ENCODE measurements around the gene SEMA4C.

Gene SEMA4C

DNA sequence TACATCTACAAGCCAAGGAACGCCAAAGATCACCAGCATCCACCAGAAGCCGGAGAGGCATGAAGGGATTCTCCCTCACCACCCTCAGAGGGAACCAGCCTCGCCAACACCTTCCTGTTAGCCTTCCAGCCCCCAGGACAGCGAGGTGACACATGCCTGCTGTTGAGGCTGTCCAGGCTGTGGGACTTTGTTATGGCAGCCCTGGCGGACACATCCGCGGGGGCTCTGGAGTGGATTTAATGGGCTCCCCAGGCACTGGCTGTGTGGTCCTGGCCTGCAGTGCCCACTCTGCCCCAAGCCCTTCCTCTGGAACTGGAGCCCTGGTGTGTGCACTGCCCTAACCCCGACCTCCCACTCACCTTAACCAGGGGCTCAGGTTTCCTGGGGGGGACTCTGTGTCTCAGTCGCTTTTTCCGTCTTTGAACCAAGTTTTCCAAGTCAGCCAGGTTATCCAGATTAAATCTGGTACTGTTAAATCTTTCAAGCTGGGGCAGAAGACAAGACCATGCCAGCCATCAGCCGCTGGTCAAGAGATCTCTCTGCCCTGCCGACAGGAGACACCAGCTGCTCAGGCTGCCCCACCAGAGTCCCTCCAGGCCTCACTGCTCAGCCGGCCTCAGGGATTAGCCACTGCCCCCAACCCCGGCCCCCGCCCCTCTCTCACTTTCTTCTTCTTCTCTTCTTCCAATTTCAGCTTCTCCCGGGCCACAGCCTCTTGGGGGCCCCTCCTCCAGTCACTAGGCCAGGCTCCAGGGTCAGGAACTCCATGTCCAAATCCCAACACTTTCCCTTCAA lies 28.0 kb downstream of the SEMA4C start:
- DNase-seq: no peak

DNA sequence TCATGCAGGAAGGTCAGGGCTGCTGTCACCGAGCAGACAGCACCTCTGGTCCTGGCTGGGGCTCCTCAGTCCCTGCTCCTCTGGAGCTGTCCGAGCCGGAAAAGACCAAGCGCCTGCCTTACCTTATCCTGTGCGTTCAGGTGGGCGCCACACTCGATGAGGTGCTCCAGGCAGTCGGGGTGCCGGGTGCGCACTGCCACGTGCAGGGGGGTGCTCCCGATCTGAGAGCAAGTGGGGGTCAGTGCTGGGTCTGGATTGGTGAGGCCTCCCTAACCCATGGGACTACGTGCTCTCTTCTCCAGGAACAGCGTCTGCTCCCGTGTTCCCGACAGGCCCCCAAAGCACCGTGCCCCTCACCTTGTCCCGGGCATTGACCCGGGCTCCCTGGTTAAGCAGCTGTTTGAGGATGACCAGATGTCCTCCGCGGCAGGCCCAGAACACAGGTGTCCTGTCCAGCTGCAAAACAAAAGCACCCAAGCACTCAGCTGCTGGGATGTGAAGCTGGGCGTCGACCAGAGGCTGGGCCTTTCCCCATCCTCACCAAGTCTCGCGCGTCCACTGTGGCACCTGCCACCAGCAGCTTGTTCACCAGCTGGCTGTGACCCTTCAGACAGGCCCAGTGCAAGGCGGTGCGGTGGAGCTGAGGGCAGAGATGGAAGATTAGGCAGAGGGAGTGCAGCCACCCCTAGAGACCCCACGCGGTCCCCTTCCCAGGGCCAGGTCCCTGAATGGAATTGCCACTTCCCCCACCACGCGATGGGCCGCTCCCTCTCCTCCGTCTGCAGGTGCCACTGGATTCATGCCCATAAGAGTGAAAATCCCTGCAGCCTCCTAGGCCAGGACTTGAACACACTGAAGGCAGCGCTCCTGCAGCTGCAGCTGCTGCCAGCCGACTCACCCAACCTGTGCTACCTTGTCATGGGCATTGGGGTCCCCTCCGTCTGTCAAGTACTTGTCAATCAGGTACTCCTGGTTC lies 29.7 kb downstream of the SEMA4C start:
- DNase-seq: no peak

DNA sequence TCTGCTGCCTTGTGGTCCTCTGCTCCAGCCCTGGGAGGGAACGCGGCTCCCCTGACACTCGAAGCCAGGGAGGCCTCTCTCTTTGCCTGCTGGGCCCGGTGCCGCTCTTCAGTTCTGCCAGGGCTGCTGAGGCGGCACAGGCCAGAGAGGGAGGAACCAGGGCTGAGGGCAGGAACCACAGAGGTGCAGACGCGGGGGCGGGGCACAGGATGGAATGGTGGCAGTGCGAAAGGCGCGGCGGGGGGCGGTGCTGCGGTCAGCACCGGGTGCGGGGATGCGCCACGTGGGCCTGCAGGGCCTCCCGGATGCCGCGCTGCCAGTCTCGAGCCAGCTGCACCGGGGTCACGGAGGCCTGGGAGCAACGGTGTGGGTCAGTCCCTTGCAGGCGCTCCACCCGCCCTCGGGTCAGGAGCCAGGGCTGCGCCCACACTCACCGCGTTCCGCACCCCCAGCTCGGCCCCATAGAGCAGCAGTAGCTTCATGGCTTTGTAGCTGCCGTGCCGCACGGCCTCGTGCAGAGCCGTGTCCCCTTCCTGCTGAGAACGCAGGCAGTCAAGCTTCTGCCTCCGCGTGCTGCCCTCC lies 30.5 kb downstream of the SEMA4C start:
- DNase-seq: peak; percentile 84

DNA sequence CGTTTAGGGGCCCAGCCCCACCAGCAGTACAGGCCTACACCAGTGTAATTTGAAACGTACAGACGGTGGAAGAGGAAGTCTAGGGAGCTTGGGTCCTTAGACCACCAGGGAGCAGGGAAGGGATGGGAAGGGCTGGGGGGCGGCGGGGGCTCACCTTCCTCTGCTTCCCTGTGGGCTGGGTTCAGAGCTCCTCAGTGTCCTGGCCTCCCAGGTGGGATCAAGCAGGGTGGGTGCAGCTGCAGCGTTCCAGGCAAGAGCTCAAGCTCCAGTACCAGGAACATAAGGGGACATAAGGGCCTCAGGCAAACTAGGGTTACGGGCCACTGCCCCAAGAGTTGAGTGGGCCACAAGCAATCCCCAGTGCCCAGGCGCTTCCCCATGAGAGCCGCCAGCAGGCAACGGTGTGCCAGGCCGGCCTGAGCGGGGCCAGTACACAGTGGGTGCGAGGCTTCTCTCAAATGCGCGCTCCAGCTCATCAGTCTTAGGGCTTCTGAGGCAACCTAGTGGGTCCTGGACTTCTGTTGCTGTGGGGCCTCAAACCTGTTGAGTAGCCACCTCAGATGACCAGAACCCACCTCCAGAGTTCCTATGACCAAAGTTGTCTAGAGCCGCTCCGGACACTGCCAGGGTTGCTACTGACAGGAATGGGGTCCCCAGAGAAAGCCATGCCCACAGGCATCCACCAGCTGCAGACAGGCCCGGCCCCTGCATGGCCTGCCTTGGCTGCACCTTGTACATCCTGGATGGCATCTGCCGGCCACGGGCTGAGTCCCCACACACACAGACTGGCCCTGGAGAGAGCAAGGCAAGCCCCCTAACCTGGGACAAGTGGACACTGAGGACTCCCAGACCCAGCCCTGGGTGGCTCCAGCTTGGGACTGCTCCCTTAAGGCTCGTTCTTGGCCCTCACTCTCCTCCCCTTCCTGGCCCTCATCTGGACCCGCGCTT lies 31.3 kb downstream of the SEMA4C start:
- no peak for DNase-seq

DNA sequence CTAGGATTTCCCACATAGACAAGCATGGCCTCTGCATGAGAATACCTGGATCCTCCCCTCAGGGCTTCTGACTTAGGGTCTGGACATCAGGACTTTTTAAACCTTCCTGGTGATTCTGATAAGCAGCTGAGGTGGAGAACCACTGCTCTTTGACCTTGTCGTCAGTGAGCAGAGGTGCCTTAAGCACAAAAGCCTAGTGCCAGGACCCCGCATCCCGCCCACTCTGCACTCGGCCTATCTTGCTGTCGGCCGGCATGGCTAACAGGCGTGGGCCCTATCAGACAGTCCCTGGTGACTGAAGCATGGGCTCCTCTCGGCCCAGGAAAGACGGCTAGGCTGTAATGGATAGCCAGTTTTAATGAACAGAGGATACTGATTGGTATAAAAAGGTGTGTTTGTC lies 32.3 kb downstream of the SEMA4C start:
- no peak for DNase-seq

DNA sequence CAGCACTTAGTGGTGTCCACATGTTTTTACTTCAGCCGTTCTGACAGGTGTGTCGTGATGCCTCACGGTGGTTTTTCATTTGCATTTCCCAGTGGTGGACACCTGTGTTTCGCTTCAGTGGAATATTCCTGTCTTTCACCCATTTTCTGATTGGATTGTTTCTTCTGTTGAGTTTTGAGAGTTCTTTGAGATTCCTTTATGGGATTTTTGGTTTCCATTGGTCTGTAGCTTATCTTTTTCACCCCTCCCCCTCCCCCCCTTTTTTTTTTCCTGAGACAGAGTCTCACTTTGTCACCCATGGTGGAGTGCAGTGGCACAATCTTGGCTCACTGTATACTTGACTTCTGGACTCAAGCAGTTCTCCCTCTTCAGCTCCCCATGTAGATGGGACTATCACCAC lies 34.0 kb downstream of the SEMA4C start:
- no peak for DNase-seq

DNA sequence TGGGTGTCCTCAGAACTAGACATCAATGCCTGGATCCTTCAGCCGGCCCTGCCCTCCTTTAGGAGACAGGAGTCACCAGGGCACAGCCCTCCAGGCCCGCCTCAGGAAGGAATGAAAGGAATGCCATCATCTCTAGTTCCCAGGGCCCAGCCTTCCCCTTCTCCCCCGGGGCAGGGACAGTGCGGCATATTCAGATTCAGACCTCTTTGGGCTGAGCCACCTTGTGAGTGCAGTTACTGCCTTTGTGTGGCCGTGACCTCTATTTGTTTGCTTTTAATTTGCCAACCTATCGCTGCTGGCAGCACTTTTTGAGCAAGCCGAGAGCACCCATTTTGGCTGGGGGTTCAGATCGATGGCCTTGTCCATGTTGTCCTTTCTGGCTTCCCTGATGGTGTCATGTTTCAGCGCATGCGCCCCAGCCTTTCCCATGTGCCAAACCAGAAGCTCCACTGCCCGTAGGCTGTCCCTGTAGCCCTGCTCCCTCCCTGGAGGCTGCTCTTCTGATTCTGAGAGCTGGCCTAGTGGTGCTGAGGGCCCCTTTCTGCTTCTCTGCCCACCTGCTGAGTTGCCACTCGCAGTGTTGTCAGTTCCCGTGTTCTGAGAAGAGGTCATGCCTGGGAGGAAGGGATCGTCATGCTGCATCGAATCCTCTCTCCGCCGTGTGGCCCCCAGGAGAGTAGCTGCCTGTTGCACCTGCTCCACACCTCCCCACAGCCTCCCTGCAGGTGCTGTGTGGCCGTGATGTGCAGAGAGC lies 36.9 kb downstream of the SEMA4C start:
- DNase-seq: no peak

DNA sequence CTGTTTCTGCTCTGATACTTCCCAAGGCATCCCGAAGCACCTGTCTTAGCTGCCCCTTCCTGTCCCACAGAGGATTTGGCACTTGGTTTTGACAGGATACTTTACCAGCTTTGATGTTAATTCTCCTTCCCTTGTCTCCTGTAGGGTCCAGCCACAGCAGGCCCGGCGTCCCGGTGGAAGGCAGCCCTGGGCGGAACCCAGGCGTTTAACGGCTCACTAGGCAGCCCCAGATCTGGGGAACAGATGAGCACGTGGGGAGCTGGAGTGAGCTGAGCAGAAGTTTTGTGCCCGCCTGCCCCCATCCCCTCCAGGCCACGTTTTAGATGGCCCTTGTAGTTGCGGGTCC lies 37.5 kb downstream of the SEMA4C start:
- DNase-seq: no peak

DNA sequence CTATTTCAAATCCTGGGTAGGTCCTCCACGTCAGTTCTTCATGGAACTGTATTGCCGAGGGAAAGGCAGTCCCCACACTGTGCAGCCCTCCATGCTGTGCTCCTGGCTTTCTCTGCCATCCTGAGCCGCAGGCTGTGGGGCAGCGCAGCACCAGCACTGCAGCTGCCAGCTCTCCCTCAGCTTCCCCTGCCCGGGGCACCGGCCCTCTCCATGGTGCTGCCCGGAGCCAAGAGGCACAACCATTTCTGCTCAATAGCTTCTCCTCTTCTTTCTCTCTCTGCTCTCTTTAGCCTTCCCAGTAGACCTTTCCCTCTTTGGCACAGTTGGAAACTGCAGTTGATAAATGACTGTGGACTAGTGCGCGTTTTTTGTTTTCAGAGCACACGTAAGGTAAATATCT lies 38.2 kb downstream of the SEMA4C start:
- DNase-seq: no peak

DNA sequence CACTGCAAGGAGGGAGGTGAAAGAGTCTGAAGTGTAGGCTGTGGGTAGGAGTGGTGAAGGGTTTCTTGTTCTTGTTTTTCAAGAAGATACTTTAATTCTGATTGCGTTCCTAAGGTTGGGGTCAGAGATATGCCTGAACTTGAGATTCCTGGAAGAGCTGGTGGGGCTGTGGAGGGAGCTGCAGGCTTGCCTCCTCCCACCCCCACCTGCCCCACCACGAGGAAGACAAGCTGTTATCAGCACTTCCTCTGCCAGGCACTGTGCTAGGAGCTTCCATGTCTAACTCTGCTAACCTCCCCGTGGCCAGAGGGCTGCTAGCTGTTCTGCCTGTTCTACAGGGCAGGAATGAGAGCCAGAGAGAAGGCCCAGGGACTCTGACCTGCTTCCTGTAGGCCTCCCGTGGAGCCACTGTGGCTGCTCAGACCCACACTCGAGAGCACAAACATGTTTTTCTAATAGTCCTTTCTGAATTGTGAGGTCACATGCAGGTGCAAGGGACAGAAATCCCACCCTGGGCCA lies 39.8 kb downstream of the SEMA4C start:
- no peak for DNase-seq

DNA sequence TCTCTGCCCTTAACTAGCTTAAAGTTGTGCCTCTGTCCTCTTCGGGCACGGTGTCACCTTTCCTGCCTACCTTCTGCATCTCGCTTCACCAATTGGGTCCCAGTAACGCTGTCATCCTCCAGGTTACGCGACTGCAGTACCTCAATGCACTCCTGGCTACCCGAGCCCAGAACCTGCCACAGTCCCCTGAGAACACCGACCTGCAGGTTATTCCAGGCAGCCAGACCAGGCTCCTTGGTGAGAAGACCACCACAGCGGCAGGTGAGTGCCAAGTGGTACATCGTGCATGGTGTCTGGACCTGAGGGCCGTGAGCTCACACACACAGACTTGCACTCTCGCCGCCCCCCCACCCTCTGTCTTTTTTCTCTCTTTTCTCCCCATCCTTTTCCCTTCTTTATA lies 41.0 kb downstream of the SEMA4C start:
- no peak for DNase-seq

DNA sequence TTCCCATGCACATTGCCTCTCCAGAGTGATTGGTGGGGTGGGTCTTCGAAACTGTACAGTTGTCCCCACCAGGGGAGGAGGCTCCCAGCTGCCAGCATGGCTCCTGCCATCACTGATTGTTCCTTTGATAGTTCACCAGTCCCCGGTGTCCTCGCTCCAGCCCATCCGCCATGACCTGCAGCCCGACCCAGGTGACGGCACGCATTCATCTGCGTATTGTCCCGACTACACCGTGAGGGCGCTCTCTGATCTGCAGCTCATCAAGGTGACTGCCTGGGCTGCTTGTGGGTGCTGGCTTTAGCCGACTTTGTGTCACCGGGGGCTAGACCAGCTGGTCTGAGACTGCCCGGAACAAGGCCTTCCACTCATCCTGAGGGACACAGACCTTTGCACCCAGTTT lies 41.4 kb downstream of the SEMA4C start:
- no peak for DNase-seq

DNA sequence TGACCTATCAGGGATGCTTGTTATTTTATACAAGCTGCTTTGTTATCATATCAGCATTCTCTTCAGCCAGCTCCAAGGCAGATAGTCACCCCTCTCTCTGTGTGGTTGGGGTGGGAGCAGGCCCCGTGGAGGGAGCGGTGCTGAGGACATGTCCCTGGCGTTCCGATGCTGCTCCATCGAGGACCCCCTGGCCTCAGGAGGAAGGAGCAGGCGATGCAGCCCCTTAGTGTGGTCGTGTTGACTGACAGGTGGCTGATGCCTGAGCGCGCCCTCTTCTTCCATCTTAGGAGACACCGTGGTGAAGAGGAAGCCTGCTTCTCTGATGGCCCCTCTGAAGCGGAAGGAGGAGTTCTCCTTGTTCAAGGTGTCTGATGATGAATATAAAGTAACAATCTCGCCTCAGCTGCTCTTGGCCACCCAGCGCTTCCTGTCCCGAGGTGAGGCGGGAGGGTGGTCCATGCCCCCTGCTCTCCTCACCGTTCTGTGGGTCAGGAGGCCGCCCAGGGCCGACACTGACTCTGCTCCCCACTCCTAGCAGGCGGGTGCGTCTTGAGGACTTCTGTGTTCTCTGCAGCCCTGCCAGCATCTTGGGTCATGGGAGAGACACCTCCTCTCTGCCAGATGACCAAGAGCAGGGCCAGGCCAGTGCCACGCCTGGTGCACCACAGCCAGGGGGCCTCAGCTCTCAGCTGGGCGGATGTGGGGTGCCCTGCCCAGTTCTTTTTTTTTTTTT lies 43.2 kb downstream of the SEMA4C start:
- DNase-seq: no peak

DNA sequence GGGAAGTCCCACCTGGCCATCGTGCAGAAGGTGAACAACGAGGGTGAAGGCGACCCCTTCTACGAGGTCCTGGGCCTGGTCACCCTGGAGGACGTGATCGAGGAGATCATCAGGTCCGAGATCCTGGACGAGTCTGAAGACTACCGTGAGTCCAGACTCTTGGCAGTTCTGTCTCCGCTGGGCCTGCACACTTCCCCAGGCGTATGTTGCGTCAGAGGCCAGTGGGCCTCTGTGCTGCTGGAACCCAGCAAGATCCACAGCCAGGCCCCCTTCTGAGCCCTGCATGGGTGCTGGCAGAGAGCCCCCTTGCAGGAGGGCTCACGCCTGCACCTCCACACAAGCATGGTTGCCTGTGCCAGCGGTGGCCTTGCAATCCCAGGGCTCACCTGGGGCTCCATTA lies 44.8 kb downstream of the SEMA4C start:
- no peak for DNase-seq

DNA sequence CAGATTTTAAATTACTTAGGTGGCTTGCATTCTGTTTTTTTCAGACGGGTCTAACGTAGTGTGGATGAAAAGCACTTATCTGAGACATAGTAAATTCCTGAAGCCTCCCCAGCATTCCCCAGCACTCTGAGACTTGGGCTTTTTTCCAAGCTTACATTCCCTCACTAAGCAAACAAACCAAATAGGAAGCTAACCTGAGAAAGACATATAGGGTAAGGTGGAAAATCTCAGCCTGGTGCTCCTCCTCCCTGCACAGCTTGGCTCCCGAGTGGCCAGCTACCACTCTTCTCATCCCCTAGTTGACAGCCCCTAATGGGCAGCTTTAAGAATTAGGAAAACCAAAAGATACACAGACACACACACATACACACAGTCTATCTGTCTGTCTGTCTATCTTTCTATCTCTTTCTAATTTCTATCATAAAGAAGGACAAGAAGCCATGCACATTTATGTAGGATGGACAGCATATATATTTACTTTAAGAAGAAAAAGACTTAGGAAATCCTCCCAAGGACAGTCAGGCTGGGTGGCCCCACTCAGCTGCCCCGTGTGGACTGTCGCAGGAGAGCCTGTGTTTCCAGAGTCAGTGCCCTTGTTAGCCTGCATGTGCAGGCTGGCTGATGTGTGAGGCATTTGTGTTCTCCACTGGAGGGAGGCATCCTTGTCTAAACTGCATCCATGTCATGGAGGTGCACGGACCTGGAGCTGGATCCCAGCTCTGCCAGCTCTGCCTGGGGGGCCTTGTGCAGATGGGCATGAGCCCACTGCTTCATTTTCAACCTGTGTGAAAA lies 45.6 kb downstream of the SEMA4C start:
- no peak for DNase-seq

DNA sequence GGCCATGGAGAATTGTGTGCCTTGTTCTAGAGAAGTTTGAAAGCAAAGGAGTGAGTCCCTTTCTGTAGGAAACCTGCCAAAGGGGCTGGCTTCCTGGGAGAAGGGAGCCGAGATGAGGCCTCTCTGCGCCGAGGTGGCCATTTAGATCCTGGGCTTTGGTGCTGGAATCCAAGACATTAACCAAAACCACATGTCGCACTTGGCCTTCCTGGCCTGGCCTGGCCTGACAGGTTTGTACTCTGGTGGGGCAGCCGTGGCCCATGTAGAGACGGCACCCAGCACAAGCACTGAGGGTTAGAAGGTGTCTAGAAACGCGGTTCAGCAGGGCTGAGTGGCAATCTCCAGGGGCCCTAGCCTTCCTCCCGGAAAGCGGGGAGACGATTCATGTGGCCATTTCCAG lies 46.7 kb downstream of the SEMA4C start:
- no peak for DNase-seq

DNA sequence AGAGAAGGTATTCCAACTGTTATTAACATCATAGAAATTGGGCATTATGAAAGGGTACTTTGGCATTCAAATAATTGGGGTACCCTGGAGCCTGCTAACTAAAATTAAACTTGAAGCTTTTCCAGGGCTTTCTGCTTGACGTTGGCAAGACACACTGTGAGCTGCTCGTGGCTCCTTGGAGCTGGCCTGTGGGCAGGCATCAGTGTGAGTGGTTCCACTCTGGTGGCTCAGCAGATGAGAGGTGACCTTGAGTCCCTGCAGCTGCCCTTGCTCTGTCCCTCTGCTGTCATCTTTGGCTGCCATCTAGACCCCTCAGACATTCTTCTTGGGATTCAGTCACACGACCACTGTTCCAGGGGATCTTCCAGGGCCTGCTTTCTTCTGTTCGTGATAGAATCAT lies 47.1 kb downstream of the SEMA4C start:
- no peak for DNase-seq

DNA sequence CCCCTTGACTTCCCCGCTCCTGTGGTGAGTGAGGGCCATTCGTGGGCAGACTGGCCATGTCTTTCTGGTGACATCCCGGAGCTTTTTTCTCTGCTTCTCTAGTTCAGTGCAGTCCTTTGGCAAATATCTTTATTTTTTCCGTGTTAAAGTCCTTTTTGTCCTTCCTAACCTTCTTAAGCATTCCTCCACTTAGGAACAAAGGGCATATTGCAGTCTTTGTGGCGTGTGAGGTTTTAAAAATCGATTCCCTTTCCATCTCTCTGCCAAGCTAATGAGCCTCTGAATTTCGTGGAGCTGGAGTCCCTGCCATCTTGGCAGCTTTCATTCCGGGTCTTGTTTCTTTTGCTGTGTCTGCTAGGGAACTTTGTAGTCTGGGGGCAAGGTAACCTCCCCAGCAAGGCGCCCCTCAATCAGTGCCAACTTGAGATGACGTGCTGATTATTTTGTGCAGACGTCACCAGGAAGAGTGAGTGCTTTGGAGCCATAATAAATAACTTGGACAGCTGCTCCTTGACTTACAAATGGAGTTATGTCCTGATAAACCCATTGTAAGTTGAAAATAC lies 48.7 kb downstream of the SEMA4C start:
- no peak for DNase-seq

DNA sequence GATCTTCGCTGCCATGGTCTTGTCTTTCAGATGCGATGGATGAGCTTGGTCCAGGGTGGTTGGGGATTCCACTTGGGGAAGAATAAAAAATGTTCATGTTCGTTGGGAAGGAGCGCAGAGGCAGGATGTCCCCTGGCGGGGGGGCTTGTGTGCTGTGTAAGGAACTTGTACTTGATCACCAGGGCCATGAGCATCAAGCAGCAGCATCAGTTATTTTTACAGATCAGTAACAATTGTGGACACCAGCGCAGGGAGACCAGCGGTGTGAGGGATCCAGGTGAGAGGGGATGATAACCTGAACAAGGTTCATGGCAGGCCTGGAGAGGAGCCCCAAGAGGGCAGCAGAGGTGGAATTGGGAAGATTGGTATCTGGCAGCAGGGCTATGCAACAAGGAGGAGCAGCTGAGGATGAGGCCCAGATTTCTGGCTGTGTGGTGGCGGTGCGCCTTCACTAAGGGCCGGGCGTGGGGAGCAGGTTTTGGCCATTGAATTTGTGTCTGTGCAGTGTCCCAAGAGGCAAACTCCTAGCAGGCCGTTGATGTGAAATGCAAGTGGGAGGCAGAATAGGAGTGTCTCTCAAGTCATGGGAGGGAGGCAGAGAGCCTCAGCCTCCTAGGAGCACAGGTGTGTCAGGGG lies 49.9 kb downstream of the SEMA4C start:
- DNase-seq: no peak
